Keratinocyte (primary cell): ENCODE measurements around the gene COL13A1. TPM values are rescaled to one million over a fixed set of nuclear protein-coding genes. Genes with fewer than 3 reads are reported as not detected.

Source experiments
- DNase-seq: peaks from one replicate; pipeline ENCODE4 v3.0.0-alpha.2; 2011; ENCODE audit warnings: low read depth, missing footprints, low spot score
- FAIRE-seq: peaks from 2 replicates; lab custom pipeline; 2011; peaks lifted over from hg19 to GRCh38; lab: Jason Lieb, UNC
- H2AFZ ChIP-seq: 2 replicates; pipeline ENCODE4 v1.6.0; 2012; ENCODE audit warnings: low read length, control low read depth, inconsistent platforms; ENCODE audit not compliant: control insufficient read depth
- H3K27ac ChIP-seq: 2 replicates; pipeline ENCODE4 v1.5.1; 2011; ENCODE audit warnings: low read length; ENCODE audit not compliant: control insufficient read depth, insufficient read depth
- H3K27me3 ChIP-seq: 3 replicates; pipeline ENCODE4 v1.6.0; 2011; ENCODE audit warnings: low read length; ENCODE audit not compliant: control insufficient read depth, insufficient read depth; ENCODE audit errors: extremely low read depth
- H3K36me3 ChIP-seq, 2 experiments: 2 replicates in 1 of 2; 3 replicates in 1 of 2; pipeline ENCODE4 v1.5.1; 2011; ENCODE audit warnings: low read length in 2 of 2, mild to moderate bottlenecking in 1 of 2; ENCODE audit not compliant: control insufficient read depth in 2 of 2, insufficient read depth in 2 of 2; ENCODE audit errors: extremely low read depth in 1 of 2
- H3K4me1 ChIP-seq: 3 replicates; pipeline ENCODE4 v1.5.1; 2011; ENCODE audit warnings: low read length; ENCODE audit not compliant: control insufficient read depth, insufficient read depth; ENCODE audit errors: extremely low read depth
- H3K4me2 ChIP-seq: 3 replicates; pipeline ENCODE4 v1.6.0; 2011; ENCODE audit warnings: low read depth, low read length; ENCODE audit not compliant: control insufficient read depth, insufficient read depth; ENCODE audit errors: extremely low read depth
- H3K4me3 ChIP-seq, 3 experiments: fragments of 200-600 bp in 1 of 3; sonication (generic) in 1 of 3; 2 replicates in 2 of 3; 3 replicates in 1 of 3; pipeline ENCODE4 v1.5.1; 2011 to 2016; ENCODE audit warnings: low read length in 3 of 3, mild to moderate bottlenecking in 3 of 3, control low read depth in 2 of 3, inconsistent platforms in 1 of 3, low read depth in 1 of 3, mixed read lengths in 1 of 3, mixed run types in 1 of 3, moderate library complexity in 1 of 3; ENCODE audit not compliant: control insufficient read depth in 2 of 3, insufficient read depth in 2 of 3; ENCODE audit errors: extremely low read depth in 1 of 3
- H3K79me2 ChIP-seq: 2 replicates; pipeline ENCODE4 v1.6.0; 2012; ENCODE audit warnings: low read length; ENCODE audit not compliant: control insufficient read depth, insufficient read depth
- H3K9ac ChIP-seq: 3 replicates; pipeline ENCODE4 v1.6.0; 2011; ENCODE audit warnings: low read length; ENCODE audit not compliant: control insufficient read depth, insufficient read depth; ENCODE audit errors: extremely low read depth
- H3K9me1 ChIP-seq: 3 replicates; pipeline ENCODE4 v1.6.0; 2011; ENCODE audit warnings: low read length; ENCODE audit not compliant: control insufficient read depth, insufficient read depth; ENCODE audit errors: extremely low read depth
- H3K9me3 ChIP-seq: 2 replicates; pipeline ENCODE4 v1.5.1; 2012; ENCODE audit warnings: low read depth, low read length; ENCODE audit not compliant: control insufficient read depth
- H4K20me1 ChIP-seq: 3 replicates; pipeline ENCODE4 v1.6.0; 2011; ENCODE audit warnings: low read length; ENCODE audit not compliant: control insufficient read depth, insufficient read depth; ENCODE audit errors: extremely low read depth
- EZH2 ChIP-seq: IDR thresholded peaks from one replicate; pipeline ENCODE4 v1.6.1; 2012; ENCODE audit warnings: inconsistent platforms, mild to moderate bottlenecking, low read length, moderate library complexity
- dilution Hi-C: fragments of 300-500 bp; cut with MboI; formaldehyde crosslinking; loops from one replicate; pipeline ENCODE4 v1.7.0; 2020; ENCODE audit warnings: low sequenced_read_pairs; ENCODE audit not compliant: extremely low pct_ligation_motif_present
- polyA plus RNA-seq, 5 experiments: library from polyadenylated mRNA; depleted of rRNA in 3 of 5; stranded (reverse) in 3 of 5; stranded (forward) in 1 of 5; unstranded in 1 of 5; fragments of >200 nt; gene quantifications; 1 replicate in 1 of 5; 2 replicates in 3 of 5; 3 replicates in 1 of 5; pipeline versions ENCODE4 v1.2.1 to v1.2.3, GENCODE V29; 2011 to 2012; ENCODE audit warnings: missing spikeins in 2 of 5, low read depth in 1 of 5, low replicate concordance in 1 of 5
- TF ChIP-seq, protein P1 (sequence below), 3 experiments: IDR thresholded peaks in 1 of 3; conservative IDR thresholded peaks in 1 of 3; optimal IDR thresholded peaks in 1 of 3; 2 replicates in 2 of 3; 3 replicates in 1 of 3; pipeline versions ENCODE3 to v1.5.1; 2011; ENCODE audit warnings: low read length in 3 of 3, mild to moderate bottlenecking in 3 of 3, moderate library complexity in 2 of 3, control low read depth in 1 of 3, inconsistent platforms in 1 of 3; ENCODE audit not compliant: insufficient read depth in 2 of 3; ENCODE audit errors: extremely low read depth in 1 of 3

Gene COL13A1
- polyA plus RNA-seq, 1 donor (not counting 4 experiments of a cell fraction or from before 2014, with no cell fraction given): 1.5 TPM

DNA sequence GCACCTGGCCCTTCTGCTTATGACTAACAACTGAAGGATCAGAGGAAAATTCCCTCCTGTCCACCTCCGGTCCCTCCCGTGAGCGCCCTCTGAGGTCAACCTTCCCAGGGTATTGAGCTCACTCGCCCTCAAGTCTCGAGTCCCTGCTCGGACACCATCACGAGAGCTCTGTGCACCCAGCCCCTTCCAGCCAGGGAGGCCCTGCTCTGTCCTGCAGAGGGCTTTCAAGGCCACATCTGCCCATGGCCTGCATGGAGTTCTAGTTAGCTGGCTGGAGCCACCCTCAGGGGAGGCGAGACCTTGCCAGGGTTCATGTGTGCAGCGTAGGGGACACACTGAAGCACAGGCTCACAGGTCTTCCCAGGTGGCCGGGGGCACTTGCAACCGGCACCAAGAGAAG, 140.0 kb downstream of the COL13A1 start:
- H3K27me3 ChIP-seq: peaks cover 17% of the 10 kb centered on the region
- dilution Hi-C loops: no loop called here
- H3K9me1 ChIP-seq: no peaks in the 10 kb centered on the region
- no peaks in the 10 kb centered on the region for H3K36me3 ChIP-seq
- no peak for FAIRE-seq
- no peaks in the 10 kb centered on the region for H3K4me1 ChIP-seq
- H3K4me2 ChIP-seq: no peak overlapping the region
- no peaks in the 10 kb centered on the region for H3K79me2 ChIP-seq
- no peak overlapping the region for H2AFZ ChIP-seq
- no peak overlapping the region for H3K9ac ChIP-seq
- H3K9me3 ChIP-seq: no peaks in the 10 kb centered on the region
- no peak overlapping the region for H3K27ac ChIP-seq
- no peak overlapping the region for H3K4me3 ChIP-seq
- TF ChIP-seq, protein P1, sequence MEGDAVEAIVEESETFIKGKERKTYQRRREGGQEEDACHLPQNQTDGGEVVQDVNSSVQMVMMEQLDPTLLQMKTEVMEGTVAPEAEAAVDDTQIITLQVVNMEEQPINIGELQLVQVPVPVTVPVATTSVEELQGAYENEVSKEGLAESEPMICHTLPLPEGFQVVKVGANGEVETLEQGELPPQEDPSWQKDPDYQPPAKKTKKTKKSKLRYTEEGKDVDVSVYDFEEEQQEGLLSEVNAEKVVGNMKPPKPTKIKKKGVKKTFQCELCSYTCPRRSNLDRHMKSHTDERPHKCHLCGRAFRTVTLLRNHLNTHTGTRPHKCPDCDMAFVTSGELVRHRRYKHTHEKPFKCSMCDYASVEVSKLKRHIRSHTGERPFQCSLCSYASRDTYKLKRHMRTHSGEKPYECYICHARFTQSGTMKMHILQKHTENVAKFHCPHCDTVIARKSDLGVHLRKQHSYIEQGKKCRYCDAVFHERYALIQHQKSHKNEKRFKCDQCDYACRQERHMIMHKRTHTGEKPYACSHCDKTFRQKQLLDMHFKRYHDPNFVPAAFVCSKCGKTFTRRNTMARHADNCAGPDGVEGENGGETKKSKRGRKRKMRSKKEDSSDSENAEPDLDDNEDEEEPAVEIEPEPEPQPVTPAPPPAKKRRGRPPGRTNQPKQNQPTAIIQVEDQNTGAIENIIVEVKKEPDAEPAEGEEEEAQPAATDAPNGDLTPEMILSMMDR (optimal IDR thresholded peaks at IDR 0.05 in 1 of 3, IDR thresholded peaks at IDR 0.05 in 1 of 3, conservative IDR thresholded peaks at IDR 0.05 in 1 of 3; ENCODE audit: extremely low read depth in 1 of 3, insufficient read depth in 2 of 3, low read length in 3 of 3): no peak
- TF ChIP-seq EZH2: no peak
- DNase-seq: no peak
- no peaks in the 10 kb centered on the region for H4K20me1 ChIP-seq

DNA sequence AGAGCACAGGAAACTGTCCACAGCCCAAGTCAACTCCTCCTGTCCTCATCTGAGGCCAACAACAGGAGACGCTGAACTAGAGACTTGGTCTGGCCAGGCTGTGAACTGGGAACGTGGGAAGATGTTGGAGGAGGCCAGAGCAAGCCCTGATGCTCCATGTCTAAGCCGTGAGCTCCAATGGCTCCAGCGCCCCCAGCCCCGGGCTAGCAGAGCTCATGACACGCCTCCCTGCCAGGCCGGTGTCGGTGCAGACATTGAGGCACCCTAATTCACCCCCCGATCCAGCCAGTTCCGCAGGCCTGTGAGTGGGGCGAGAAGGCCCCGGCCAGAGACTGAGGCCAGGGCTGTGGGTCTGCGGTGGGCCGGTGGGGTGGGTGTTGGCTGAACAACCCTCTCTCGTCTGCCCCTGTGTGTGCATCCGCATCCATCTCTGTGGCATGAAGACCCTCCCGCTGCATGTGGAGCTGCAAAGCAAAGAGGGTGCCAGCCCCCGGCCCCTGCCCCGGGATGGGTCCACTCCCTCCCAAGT, 141.7 kb downstream of the COL13A1 start:
- Histone ChIP-seq H3K36me3 (no peaks in the 10 kb centered on the region), H3K9me1 (no peaks in the 10 kb centered on the region), H3K79me2 (no peaks in the 10 kb centered on the region), H3K4me1 (no peaks in the 10 kb centered on the region), H2AFZ (no peak overlapping the region), H3K27ac (no peak overlapping the region), H3K9me3 (no peaks in the 10 kb centered on the region), H3K4me3 (no peak overlapping the region), H3K27me3 (peaks cover 4% of the 10 kb centered on the region), H3K9ac (no peak overlapping the region), H4K20me1 (no peaks in the 10 kb centered on the region), H3K4me2 (no peak overlapping the region)
- no peak for FAIRE-seq
- dilution Hi-C loops: no loop called here
- TF ChIP-seq EZH2: no peak
- TF ChIP-seq, protein P1 (optimal IDR thresholded peaks at IDR 0.05 in 1 of 3, IDR thresholded peaks at IDR 0.05 in 1 of 3, conservative IDR thresholded peaks at IDR 0.05 in 1 of 3; ENCODE audit: extremely low read depth in 1 of 3, insufficient read depth in 2 of 3, low read length in 3 of 3): no peak
- DNase-seq: no peak
